A549 treated with Mapracorat at 1 μM for 4 hours (cell line): ENCODE results near the gene MAPK1. TPM values are rescaled to one million over a fixed set of nuclear protein-coding genes. Genes with fewer than 3 reads are reported as not detected.

Experiments
- total RNA-seq: library from RNA; stranded (reverse); fragments of 200-300 nt; extraction: Qiagen RNA extraction; gene quantifications from 5 replicates; pipeline ENCODE4 v1.2.3, GENCODE V29; 2022

The MAPK1 gene
- total RNA-seq, result 41.9 to 72.0 TPM (median 65.2 TPM) in 5 replicates

GRCh38 chr22:21867528-21868266 is at the start of gene MAPK1:
MAPK1 (minus strand) TSS chr22:21867645; CDS start chr22:21867440, 205 bp downstream.

GRCh38 chr22:21735200-21736083 is 132.0 kb downstream of the MAPK1 start, which contains the start of gene YPEL1:
YPEL1 (minus strand) TSS chr22:21735794; CDS start chr22:21710744, 25,050 bp downstream.

Other genes starting within 250 kb of the MAPK1 start
- 32.3 to 59.5 TPM (median 54.4 TPM) in 5 replicates for gene YDJC, start 237.6 kb downstream of the MAPK1 start, total RNA-seq
- gene CCDC116, start 234.9 kb downstream of the MAPK1 start, total RNA-seq, result 0.06 to 0.13 TPM (median 0.06 TPM) in 3 of 5 replicates, not detected in the others
- gene SDF2L1, start 225.3 kb downstream of the MAPK1 start, total RNA-seq, result 34.5 to 58.0 TPM (median 53.9 TPM) in 5 replicates
- 16.3 to 20.9 TPM (median 19.7 TPM) in 5 replicates for gene PPIL2, start 201.6 kb downstream of the MAPK1 start, total RNA-seq
- 0.06 to 0.39 TPM (median 0.24 TPM) in 5 replicates for gene YPEL1, start 131.9 kb downstream of the MAPK1 start, total RNA-seq
- 14.7 to 20.8 TPM (median 19.8 TPM) in 5 replicates for gene PPM1F, start 85.2 kb upstream of the MAPK1 start, total RNA-seq
- 12.9 to 15.8 TPM (median 14.9 TPM) in 5 replicates for gene TOP3B, start 115.1 kb upstream of the MAPK1 start, total RNA-seq